Suprapubic skin (tissue), 4 donors: ENCODE data around the gene CDC45. TPM values are rescaled to one million over a fixed set of nuclear protein-coding genes. Genes with fewer than 3 reads are reported as not detected.

Experiments
- DNase-seq, 2 donors: peaks; one replicate each; pipeline ENCODE4 v3.0.0-alpha.2; 2019; ENCODE audit warnings: low spot score in 2 of 2
- H3K27ac ChIP-seq: fragments of 200-600 bp; sonication (generic); one replicate; pipeline ENCODE4 v1.5.1; 2019
- H3K27me3 ChIP-seq: fragments of 200-600 bp; sonication (generic); one replicate; pipeline ENCODE4 v1.5.1; 2019
- H3K36me3 ChIP-seq: fragments of 200-600 bp; sonication (generic); one replicate; pipeline ENCODE4 v1.5.1; 2019
- H3K4me1 ChIP-seq: fragments of 200-600 bp; sonication (generic); one replicate; pipeline ENCODE4 v1.5.1; 2019
- H3K4me3 ChIP-seq: fragments of 200-600 bp; sonication (generic); one replicate; pipeline ENCODE4 v1.5.1; 2019; ENCODE audit warnings: mild to moderate bottlenecking
- H3K9me3 ChIP-seq: fragments of 200-600 bp; sonication (generic); one replicate; pipeline ENCODE4 v1.5.1; 2019
- EP300 ChIP-seq: sonication (generic); formaldehyde crosslinking; IDR thresholded peaks from one replicate; pipeline ENCODE4 v1.6.1; 2017; ENCODE audit warnings: antibody characterized with exemption
- POLR2A ChIP-seq, 2 donors: fragments of 450-650 bp; IDR thresholded peaks; one replicate each; pipeline ENCODE4 v1.6.1; 2017; ENCODE audit warnings: antibody characterized with exemption in 2 of 2, mild to moderate bottlenecking in 2 of 2, moderate library complexity in 2 of 2
- POLR2AphosphoS5 ChIP-seq, 3 donors: sonication (generic); formaldehyde crosslinking; IDR thresholded peaks; one replicate each; pipeline ENCODE4 v1.6.1; 2017; ENCODE audit warnings: antibody characterized with exemption in 3 of 3
- WGBS: methylation state at CpG from one replicate; pipeline ENCODE4 v1.1.5; 2018; 5-methylcytosine and 5-hydroxymethylcytosine counted together
- total RNA-seq, 4 donors: library from RNA; depleted of rRNA; stranded (reverse); fragments of >200 nt; gene quantifications; one replicate each; pipeline ENCODE4 v1.1.0, GENCODE V29; 2016
- TF ChIP-seq, protein P1 (sequence below), 2 donors: fragments of 200-600 bp in 1 of 2; fragments of 450-650 bp in 1 of 2; sonication (generic) in 1 of 2; IDR thresholded peaks; one replicate each; pipeline ENCODE4 v1.5.1; 2016 to 2019; ENCODE audit warnings: antibody characterized with exemption in 2 of 2, mild to moderate bottlenecking in 1 of 2, moderate library complexity in 1 of 2

CDC45 gene
- total RNA-seq, 4 donors from 2014 or later, result 0.72 to 3.3 (median 1.4) TPM

DNA sequence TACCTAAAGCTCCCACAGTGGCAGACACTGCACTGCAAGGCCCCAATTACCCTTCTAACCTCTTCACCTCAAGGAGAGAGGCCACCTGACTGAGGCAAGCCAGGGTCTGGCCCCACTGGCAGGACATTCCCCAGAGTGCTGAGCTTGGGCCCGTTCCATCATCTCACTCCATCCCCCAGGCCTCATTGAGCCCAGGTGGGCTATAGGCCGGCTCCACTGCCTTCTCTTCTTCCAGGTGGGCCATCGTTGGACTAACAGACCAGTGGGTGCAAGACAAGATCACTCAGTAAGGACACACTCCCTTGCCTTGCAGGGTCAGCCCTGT, 19.1 kb downstream of the CDC45 start:
- no peaks in the 10 kb centered on the region for H3K4me1 ChIP-seq
- H3K9me3 ChIP-seq, result no peaks in the 10 kb centered on the region
- no peak overlapping the region for H3K4me3 ChIP-seq
- 94% methylated on average over 2 of the region's 3 CpGs for WGBS
- no peaks in the 10 kb centered on the region for H3K27me3 ChIP-seq
- no peaks in the 10 kb centered on the region for H3K36me3 ChIP-seq
- DNase-seq, result no peak
- no peak overlapping the region for H3K27ac ChIP-seq
- no peak for TF ChIP-seq EP300
- no peak for TF ChIP-seq POLR2AphosphoS5 (IDR thresholded peaks at IDR 0.05)
- TF ChIP-seq, protein P1, sequence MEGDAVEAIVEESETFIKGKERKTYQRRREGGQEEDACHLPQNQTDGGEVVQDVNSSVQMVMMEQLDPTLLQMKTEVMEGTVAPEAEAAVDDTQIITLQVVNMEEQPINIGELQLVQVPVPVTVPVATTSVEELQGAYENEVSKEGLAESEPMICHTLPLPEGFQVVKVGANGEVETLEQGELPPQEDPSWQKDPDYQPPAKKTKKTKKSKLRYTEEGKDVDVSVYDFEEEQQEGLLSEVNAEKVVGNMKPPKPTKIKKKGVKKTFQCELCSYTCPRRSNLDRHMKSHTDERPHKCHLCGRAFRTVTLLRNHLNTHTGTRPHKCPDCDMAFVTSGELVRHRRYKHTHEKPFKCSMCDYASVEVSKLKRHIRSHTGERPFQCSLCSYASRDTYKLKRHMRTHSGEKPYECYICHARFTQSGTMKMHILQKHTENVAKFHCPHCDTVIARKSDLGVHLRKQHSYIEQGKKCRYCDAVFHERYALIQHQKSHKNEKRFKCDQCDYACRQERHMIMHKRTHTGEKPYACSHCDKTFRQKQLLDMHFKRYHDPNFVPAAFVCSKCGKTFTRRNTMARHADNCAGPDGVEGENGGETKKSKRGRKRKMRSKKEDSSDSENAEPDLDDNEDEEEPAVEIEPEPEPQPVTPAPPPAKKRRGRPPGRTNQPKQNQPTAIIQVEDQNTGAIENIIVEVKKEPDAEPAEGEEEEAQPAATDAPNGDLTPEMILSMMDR (IDR thresholded peaks at IDR 0.05), result no peak
- no peak for TF ChIP-seq POLR2A (IDR thresholded peaks at IDR 0.05)

DNA sequence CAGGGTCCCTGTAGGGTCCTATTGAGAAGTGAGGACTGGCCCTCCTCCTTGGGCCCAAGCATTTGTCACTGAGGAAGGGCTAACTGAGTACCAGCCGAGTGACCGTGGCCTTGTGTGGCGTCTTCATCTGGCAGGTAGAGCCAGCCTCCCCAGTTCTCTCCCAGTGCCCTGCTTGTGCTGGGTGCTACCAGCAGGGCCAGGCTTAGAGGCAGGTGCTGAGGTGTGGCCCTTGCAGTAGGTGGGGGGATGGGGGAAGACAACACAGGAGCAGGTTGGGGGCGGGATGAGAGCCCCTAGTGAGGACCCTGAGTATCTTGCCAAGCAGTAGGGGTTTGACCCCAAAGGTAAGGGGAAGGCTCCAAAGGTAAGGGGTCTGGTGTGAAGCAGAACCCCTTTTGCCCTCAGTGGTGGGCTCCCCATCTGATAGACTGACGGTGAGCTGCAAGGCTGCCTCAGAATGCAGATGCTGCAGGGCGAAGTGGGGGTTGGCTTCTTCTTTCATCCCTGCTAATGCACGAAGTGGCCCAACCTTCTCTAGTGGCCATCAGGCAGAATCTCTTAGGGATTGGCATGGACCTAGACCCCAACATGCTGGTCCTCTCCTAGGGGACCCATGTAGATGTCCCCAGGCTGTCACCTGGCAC, 19.6 kb downstream of the CDC45 start:
- WGBS, result 96% methylated on average over 3 of the region's 7 CpGs

GRCh38 chr22:19499880-19500242, 20.1 kb downstream of the CDC45 start:
- Histone ChIP-seq H3K9me3 (no peaks in the 10 kb centered on the region), H3K4me1 (no peaks in the 10 kb centered on the region), H3K36me3 (no peaks in the 10 kb centered on the region), H3K4me3 (no peak overlapping the region), H3K27me3 (no peaks in the 10 kb centered on the region), H3K27ac (no peak overlapping the region)
- WGBS, result 100% methylated on average over 1 of the region's 4 CpGs
- no peak for TF ChIP-seq POLR2A (IDR thresholded peaks at IDR 0.05)
- TF ChIP-seq EP300, result no peak
- TF ChIP-seq POLR2AphosphoS5 (IDR thresholded peaks at IDR 0.05), result no peak
- TF ChIP-seq, protein P1 (IDR thresholded peaks at IDR 0.05), result no peak
- no peak for DNase-seq

More for the DNA sequence above, 19.6 kb downstream of the CDC45 start:
- DNase-seq, result no peak
- Histone ChIP-seq H3K9me3 (no peaks in the 10 kb centered on the region), H3K36me3 (no peaks in the 10 kb centered on the region), H3K4me3 (no peak overlapping the region), H3K27me3 (no peaks in the 10 kb centered on the region), H3K4me1 (no peaks in the 10 kb centered on the region), H3K27ac (no peak overlapping the region)
- TF ChIP-seq POLR2AphosphoS5 (IDR thresholded peaks at IDR 0.05) (no peak), EP300 (no peak), POLR2A (IDR thresholded peaks at IDR 0.05) (no peak)
- TF ChIP-seq, protein P1 (IDR thresholded peaks at IDR 0.05), result no peak

DNA sequence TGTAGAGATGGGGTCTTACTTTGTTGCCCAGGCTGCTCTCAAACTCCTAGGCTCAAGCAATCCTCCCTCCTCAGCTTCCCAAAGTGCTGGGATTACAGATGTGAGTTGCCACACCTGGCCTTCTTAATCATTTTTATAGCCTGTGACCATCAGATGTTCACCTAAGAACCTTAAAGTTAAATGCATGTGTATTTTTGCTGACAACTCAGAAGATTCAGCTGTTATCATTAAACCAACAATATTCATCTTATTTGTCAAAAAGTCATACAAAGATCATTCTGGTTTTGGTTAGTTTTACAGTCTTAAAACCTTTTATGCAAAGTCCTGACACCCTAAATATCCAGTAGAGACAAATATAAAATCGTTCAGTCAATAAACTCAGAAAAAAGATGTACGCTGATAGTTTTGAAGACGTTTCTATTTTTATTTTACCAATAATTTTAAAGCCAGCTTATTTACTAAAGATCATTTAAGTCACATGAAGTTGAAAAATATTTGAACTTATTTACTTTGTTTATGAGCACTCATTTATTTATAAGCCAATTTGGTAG, 22.3 kb downstream of the CDC45 start:
- H3K27ac ChIP-seq, result no peak overlapping the region
- H3K4me1 ChIP-seq, result no peaks in the 10 kb centered on the region
- H3K4me3 ChIP-seq, result no peak overlapping the region
- H3K27me3 ChIP-seq, result no peaks in the 10 kb centered on the region
- DNase-seq, result no peak
- H3K9me3 ChIP-seq, result no peaks in the 10 kb centered on the region
- no peaks in the 10 kb centered on the region for H3K36me3 ChIP-seq
- 92% methylated on average over 3 of the region's 3 CpGs for WGBS
- TF ChIP-seq, protein P1 (IDR thresholded peaks at IDR 0.05), result no peak
- TF ChIP-seq POLR2A (IDR thresholded peaks at IDR 0.05), result no peak
- no peak for TF ChIP-seq POLR2AphosphoS5 (IDR thresholded peaks at IDR 0.05)
- no peak for TF ChIP-seq EP300

DNA sequence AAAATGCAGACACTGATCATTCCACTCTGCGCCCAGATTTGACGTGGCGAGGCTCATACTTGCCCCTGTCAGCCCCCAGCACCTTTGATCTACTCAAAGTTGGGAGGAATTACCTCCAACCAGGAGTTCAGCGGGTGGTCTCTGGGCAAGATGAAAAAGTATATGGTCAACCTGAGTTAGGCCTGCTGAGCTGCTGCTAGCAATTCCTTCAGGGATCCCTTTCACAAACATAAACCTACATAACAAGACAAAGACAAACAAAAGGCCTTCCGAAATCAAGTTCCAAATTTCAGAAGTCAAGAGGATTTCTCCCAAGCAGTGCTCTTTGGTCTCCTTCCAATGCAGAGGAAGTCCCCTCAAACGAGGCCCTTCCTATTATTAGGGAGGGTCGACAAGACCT, 23.6 kb downstream of the CDC45 start:
- no peak overlapping the region for H3K27ac ChIP-seq
- no peaks in the 10 kb centered on the region for H3K27me3 ChIP-seq
- H3K4me1 ChIP-seq, result no peaks in the 10 kb centered on the region
- TF ChIP-seq POLR2A (IDR thresholded peaks at IDR 0.05) (no peak), EP300 (no peak), POLR2AphosphoS5 (IDR thresholded peaks at IDR 0.05) (no peak)
- TF ChIP-seq, protein P1 (IDR thresholded peaks at IDR 0.05), result no peak
- H3K4me3 ChIP-seq, result no peak overlapping the region
- no peak for DNase-seq
- 86% methylated on average over 7 of the region's 7 CpGs for WGBS
- H3K36me3 ChIP-seq, result no peaks in the 10 kb centered on the region
- H3K9me3 ChIP-seq, result no peaks in the 10 kb centered on the region
